Measurements from ENCODE around the gene NPAS1. TPM values are rescaled to one million over a fixed set of nuclear protein-coding genes. Genes with fewer than 3 reads are reported as not detected.

Gene NPAS1
- total and polyA plus RNA-seq, 4 donors = 0.31 to 1.2 (median 0.70) TPM

DNA sequence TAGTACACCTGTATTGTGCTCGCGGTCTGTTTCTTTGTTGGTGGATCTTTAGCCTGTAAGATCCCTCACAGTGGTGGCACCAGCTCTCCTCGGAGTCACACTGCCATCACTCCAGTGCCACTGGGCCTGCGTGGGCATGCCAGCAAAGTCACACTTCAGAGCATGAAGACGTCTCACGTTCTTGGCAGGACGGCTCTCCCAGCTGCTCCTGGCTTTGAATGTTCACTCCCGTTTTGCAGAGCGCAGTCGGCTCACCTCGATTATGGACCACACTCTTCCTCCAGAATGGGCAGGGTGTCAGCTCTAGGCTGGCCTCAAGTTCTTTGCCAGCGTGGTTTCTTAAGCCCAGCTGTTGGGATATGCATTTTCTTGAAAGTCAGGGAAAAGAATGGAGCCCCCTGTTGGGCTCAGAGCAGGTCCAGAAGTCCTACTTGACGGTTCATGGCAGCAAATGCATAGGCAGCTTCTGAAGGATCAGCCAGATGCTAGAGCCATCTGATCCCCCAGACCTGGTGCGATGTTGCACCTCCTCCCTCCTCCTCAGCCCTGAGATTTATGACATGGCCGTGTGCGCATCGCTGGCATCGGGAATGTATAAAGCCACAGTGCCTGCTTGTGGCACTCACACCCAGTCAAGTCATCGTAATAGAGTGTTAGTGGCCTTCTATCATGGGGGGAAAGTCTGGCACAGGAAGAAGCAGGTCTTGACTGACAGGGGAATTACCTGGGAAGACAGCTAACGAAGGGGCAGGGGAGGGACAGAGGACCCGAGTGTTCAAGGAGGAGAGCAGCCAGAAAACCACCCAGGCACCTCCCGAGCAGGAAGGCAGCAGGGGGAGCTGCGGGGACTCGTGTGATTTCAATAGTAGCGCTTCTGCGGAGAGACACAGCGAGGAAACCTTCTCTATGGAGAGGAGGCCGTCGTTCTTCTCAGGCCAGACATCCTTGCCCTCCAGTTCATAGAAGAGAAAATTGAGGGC, 40.2 kb upstream of the NPAS1 start:
- Histone ChIP-seq H3K9ac (ENCODE audit: insufficient read depth in 1 of 2, low read length in 2 of 2) (no peak overlapping the region), H3K27ac (ENCODE audit: low read depth in 1 of 2, low read length in 1 of 2) (peak overlapping the region; percentile 26 to 96), H3K36me3 (ENCODE audit: control insufficient read depth in 4 of 4, insufficient read depth in 4 of 4, low read length in 4 of 4) (no peaks in the 10 kb centered on the region), H3K4me1 (ENCODE audit: control insufficient read depth in 5 of 5, insufficient read depth in 5 of 5, low read length in 5 of 5) (peaks cover 26 to 63% (median 45%) of the 10 kb centered on the region in 5 donors), H3K9me3 (ENCODE audit: control insufficient read depth in 4 of 4, insufficient read depth in 3 of 4, low read length in 3 of 4) (no peaks in the 10 kb centered on the region), H3K27me3 (ENCODE audit: control insufficient read depth in 3 of 3, insufficient read depth in 3 of 3, low read length in 2 of 3) (no peaks in the 10 kb centered on the region), H3K4me3 (no peak overlapping the region)
- DNase-seq (no peak), ATAC-seq (ENCODE audit: insufficient read depth, low FRiP score) (no peak)
- TF ChIP-seq, protein P1, sequence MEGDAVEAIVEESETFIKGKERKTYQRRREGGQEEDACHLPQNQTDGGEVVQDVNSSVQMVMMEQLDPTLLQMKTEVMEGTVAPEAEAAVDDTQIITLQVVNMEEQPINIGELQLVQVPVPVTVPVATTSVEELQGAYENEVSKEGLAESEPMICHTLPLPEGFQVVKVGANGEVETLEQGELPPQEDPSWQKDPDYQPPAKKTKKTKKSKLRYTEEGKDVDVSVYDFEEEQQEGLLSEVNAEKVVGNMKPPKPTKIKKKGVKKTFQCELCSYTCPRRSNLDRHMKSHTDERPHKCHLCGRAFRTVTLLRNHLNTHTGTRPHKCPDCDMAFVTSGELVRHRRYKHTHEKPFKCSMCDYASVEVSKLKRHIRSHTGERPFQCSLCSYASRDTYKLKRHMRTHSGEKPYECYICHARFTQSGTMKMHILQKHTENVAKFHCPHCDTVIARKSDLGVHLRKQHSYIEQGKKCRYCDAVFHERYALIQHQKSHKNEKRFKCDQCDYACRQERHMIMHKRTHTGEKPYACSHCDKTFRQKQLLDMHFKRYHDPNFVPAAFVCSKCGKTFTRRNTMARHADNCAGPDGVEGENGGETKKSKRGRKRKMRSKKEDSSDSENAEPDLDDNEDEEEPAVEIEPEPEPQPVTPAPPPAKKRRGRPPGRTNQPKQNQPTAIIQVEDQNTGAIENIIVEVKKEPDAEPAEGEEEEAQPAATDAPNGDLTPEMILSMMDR (IDR thresholded peaks at IDR 0.05; ENCODE audit: control extremely low read depth, extremely low read depth) = no peak
- 89 to 91% methylated on average over 29 of the region's 29 CpGs for WGBS, 2 donors

DNA sequence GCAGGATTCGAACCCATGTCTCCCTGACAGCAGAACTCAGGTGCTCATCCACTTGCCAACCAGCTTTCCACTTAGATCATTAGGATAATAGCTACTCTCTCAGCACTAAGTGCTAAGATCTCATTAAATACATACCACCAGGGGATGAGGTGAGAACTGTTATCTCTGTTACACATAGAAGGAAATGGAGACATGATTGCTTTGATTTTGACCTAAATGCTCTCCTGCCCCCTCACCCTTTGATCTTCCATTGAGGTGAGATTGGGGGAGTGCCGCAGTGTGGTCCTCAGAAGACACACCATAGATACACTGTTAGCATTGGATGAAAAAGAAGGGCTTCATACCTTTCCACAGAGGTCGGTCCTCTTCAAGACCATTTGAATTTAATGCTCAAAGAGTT, 38.9 kb upstream of the NPAS1 start:
- Histone ChIP-seq H3K36me3 (ENCODE audit: control insufficient read depth in 4 of 4, insufficient read depth in 4 of 4, low read length in 4 of 4) (no peaks in the 10 kb centered on the region), H3K27ac (ENCODE audit: low read depth in 1 of 2, low read length in 1 of 2) (no peak overlapping the region), H3K9ac (ENCODE audit: insufficient read depth in 1 of 2, low read length in 2 of 2) (no peak overlapping the region), H3K4me3 (no peak overlapping the region), H3K4me1 (ENCODE audit: control insufficient read depth in 5 of 5, insufficient read depth in 5 of 5, low read length in 5 of 5) (peaks cover 26 to 57% (median 42%) of the 10 kb centered on the region in 5 donors), H3K9me3 (ENCODE audit: control insufficient read depth in 4 of 4, insufficient read depth in 3 of 4, low read length in 3 of 4) (no peaks in the 10 kb centered on the region), H3K27me3 (ENCODE audit: control insufficient read depth in 3 of 3, insufficient read depth in 3 of 3, low read length in 2 of 3) (no peaks in the 10 kb centered on the region)
- DNase-seq (no peak), ATAC-seq (ENCODE audit: insufficient read depth, low FRiP score) (no peak)
- TF ChIP-seq, protein P1 (IDR thresholded peaks at IDR 0.05; ENCODE audit: control extremely low read depth, extremely low read depth) = no peak
- 85% methylated on average over 3 of the region's 3 CpGs for WGBS, 2 donors

DNA sequence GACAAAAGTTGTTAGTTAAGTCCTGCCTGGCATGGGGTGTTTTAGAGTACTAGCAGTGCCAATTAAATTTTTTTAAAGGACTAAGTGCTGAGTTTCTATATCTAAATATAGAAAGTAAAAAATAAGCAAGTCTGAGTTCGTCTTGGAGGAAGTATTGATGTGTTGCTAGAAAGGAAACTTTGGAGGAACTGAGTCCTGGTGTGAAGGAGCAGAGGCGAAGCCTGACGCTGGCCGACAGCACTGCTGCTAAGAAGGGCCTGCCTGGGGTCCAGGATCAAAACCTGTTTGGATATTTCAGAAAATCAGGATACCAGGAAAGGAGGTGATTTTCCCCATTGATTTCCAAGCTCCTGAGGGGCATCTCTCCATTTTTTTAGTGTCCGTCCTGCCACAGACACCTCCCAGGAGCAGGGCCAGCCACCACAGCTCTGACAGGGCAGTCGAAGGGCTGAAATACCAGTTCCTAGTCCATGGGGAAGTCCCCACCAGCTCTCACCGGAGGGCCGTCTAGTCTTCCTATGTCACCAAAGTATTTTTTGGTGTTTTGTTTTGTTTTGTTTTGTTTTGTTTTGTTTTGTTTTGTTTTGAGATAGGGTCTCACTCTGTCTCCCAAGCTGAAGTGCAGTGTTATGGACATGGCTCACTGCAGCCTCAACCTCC, 38.2 kb upstream of the NPAS1 start:
- ATAC-seq (ENCODE audit: insufficient read depth, low FRiP score) = no peak
- Histone ChIP-seq H3K27me3 (ENCODE audit: control insufficient read depth in 3 of 3, insufficient read depth in 3 of 3, low read length in 2 of 3) (no peaks in the 10 kb centered on the region), H3K4me1 (ENCODE audit: control insufficient read depth in 5 of 5, insufficient read depth in 5 of 5, low read length in 5 of 5) (peaks cover 21 to 50% (median 39%) of the 10 kb centered on the region in 5 donors), H3K9ac (ENCODE audit: insufficient read depth in 1 of 2, low read length in 2 of 2) (no peak overlapping the region), H3K27ac (ENCODE audit: low read depth in 1 of 2, low read length in 1 of 2) (no peak overlapping the region), H3K36me3 (ENCODE audit: control insufficient read depth in 4 of 4, insufficient read depth in 4 of 4, low read length in 4 of 4) (no peaks in the 10 kb centered on the region), H3K9me3 (ENCODE audit: control insufficient read depth in 4 of 4, insufficient read depth in 3 of 4, low read length in 3 of 4) (no peaks in the 10 kb centered on the region), H3K4me3 (no peak overlapping the region)
- TF ChIP-seq, protein P1 (IDR thresholded peaks at IDR 0.05; ENCODE audit: control extremely low read depth, extremely low read depth) = no peak
- peak in 2 of 3 donors; percentile 33 to 59 for DNase-seq
- 50 to 51% methylated on average over 8 of the region's 8 CpGs for WGBS, 2 donors

Data from lung (tissue), 12 donors.